ENCODE data around the gene BRIP1.
"Not testable (repeated sequence)": the region's sequence is repeated elsewhere in the genome, so short reads cannot be mapped to it uniquely, and the experiment has no call there.

The BRIP1 gene

DNA sequence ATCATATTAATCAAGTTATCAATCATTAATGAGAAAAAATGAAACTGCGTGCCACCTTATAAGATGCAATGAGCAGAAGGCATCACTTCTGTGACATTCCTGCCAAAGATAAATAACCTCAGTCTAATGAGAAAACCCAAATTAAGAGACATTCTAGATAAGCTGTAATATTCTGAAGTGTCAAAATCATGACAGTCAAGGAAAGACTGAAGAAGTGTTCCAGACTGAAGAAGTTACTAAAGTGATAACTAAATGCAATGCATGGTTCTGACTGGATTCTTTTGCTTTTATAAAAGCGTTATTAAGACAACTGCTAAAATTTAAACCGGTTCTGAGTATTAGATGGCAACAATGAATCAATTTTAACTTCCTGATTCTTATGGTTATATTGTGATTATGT, 30.9 kb downstream of the BRIP1 start:
- TF ChIP-seq, protein P1, sequence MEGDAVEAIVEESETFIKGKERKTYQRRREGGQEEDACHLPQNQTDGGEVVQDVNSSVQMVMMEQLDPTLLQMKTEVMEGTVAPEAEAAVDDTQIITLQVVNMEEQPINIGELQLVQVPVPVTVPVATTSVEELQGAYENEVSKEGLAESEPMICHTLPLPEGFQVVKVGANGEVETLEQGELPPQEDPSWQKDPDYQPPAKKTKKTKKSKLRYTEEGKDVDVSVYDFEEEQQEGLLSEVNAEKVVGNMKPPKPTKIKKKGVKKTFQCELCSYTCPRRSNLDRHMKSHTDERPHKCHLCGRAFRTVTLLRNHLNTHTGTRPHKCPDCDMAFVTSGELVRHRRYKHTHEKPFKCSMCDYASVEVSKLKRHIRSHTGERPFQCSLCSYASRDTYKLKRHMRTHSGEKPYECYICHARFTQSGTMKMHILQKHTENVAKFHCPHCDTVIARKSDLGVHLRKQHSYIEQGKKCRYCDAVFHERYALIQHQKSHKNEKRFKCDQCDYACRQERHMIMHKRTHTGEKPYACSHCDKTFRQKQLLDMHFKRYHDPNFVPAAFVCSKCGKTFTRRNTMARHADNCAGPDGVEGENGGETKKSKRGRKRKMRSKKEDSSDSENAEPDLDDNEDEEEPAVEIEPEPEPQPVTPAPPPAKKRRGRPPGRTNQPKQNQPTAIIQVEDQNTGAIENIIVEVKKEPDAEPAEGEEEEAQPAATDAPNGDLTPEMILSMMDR (IDR thresholded peaks at IDR 0.05; ENCODE audit: low read depth, low read length), result no peak
- no peak overlapping the region for H3K4me3 ChIP-seq (replicated peaks in 1 of 2; ENCODE audit: low read depth in 2 of 2, low read length in 2 of 2)
- DNase-seq (ENCODE audit: low read depth in 2 of 2), result no peak

- no peak overlapping the region for H3K4me3 ChIP-seq (replicated peaks in 1 of 2; ENCODE audit: low read depth in 2 of 2, low read length in 2 of 2)
- DNase-seq (ENCODE audit: low read depth in 2 of 2), result no peak
- TF ChIP-seq, protein P1 (IDR thresholded peaks at IDR 0.05; ENCODE audit: low read depth, low read length), result no peak
These were observed 32.2 kb downstream of the BRIP1 start for GRCh38 chr17:61831099-61831498.

DNA sequence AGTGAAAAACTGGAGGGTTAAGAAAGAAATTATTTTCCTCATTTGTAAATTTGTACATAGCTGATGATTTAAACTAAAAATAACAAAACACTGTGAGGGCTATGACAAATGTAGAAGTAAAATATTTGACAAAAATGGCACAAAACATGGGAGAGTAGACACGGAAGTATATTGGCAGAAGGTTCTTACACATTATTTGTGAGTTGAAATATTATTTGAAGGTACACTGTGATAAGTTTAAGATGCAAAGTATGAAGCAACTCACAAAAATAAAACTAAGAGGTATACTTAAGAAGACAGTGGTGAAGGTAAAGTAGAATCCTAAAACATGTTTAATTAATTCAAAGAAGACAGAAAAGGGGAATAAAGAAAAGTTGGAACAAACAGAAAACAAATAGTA, 34.6 kb downstream of the BRIP1 start:
- TF ChIP-seq, protein P1 (IDR thresholded peaks at IDR 0.05; ENCODE audit: low read depth, low read length), result no peak
- no peak overlapping the region for H3K4me3 ChIP-seq (replicated peaks in 1 of 2; ENCODE audit: low read depth in 2 of 2, low read length in 2 of 2)
- no peak for DNase-seq (ENCODE audit: low read depth in 2 of 2)

- no peak for DNase-seq (ENCODE audit: low read depth in 2 of 2)
- H3K4me3 ChIP-seq (replicated peaks in 1 of 2; ENCODE audit: low read depth in 2 of 2, low read length in 2 of 2), result no peak overlapping the region
- TF ChIP-seq, protein P1 (IDR thresholded peaks at IDR 0.05; ENCODE audit: low read depth, low read length), result no peak
These were observed 35.5 kb downstream of the BRIP1 start for GRCh38 chr17:61827649-61828395.

GRCh38 chr17:61826866-61827265, 36.5 kb downstream of the BRIP1 start:
- DNase-seq (ENCODE audit: low read depth in 2 of 2); H3K4me3 ChIP-seq (replicated peaks in 1 of 2; ENCODE audit: low read depth in 2 of 2, low read length in 2 of 2): not testable (repeated sequence)

DNA sequence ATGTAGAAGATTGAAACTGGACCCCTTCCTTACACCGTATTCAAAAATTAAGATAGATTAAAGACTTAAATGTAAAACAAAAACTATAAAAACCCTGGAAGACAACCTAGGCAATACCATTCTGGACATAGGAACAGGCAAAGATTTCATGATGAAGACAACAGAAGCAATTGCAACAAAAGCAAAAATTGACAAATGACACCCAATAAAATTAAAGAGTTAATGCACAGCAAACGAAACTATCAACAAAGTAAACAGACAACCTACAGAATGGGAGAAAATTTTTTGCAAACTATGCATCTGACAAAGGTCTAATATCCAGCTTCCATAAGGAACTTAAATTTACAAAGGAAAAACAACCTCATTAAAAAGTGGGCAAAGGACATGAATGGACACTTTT, 37.1 kb downstream of the BRIP1 start:
- H3K4me3 ChIP-seq (replicated peaks in 1 of 2; ENCODE audit: low read depth in 2 of 2, low read length in 2 of 2); DNase-seq (ENCODE audit: low read depth in 2 of 2): not testable (repeated sequence)

GRCh38 chr17:61825448-61826137, 37.7 kb downstream of the BRIP1 start:
- no peak for DNase-seq (ENCODE audit: low read depth in 2 of 2)
- TF ChIP-seq, protein P1 (IDR thresholded peaks at IDR 0.05; ENCODE audit: low read depth, low read length), result no peak
- no peak overlapping the region for H3K4me3 ChIP-seq (replicated peaks in 1 of 2; ENCODE audit: low read depth in 2 of 2, low read length in 2 of 2)

All from cardiac fibroblast (primary cell).